ENCODE results near the gene SLC6A6. TPM values are rescaled to one million over a fixed set of nuclear protein-coding genes. Genes with fewer than 3 reads are reported as not detected.

Gene SLC6A6
- total and polyA plus RNA-seq, 2 experiments from 2014 or later, result 30.7 to 58.9 TPM

GRCh38 chr3:14468621-14468981, 66.2 kb downstream of the SLC6A6 start:
- TF ChIP-seq EZH2phosphoT487 (IDR thresholded peaks at IDR 0.05; ENCODE audit: low read depth, severe bottlenecking, unreplicated experiment), result no peak
- TF ChIP-seq CTCF (IDR thresholded peaks at IDR 0.05; ENCODE audit: poor library complexity), result no peak
- TF ChIP-seq EZH2 (IDR thresholded peaks at IDR 0.05; ENCODE audit: borderline replicate concordance), result no peak
- H3K36me3 ChIP-seq (replicated peaks; ENCODE audit: insufficient read depth, low read depth), result no peaks in the 10 kb centered on the region
- H3K27me3 ChIP-seq, result no peaks in the 10 kb centered on the region
- no peaks in the 10 kb centered on the region for H3K79me2 ChIP-seq
- H3K4me2 ChIP-seq, result no peak overlapping the region
- no peaks in the 10 kb centered on the region for H3K9me3 ChIP-seq (ENCODE audit: low read depth)
- no peak overlapping the region for H2AFZ ChIP-seq
- peaks cover 11% of the 10 kb centered on the region for H3K4me1 ChIP-seq (ENCODE audit: insufficient read depth)
- H4K20me1 ChIP-seq (ENCODE audit: insufficient read depth, poor library complexity, severe bottlenecking), result no peaks in the 10 kb centered on the region
- WGBS (ENCODE audit: low lambda C conversion rate, missing lambda C conversion rate), result 92% methylated on average over 13 of the region's 13 CpGs
- no peaks in the 10 kb centered on the region for H3K9me2 ChIP-seq (replicated peaks; ENCODE audit: insufficient read depth)
- no peak for DNase-seq (ENCODE audit: low spot score)
- H3K27ac ChIP-seq, result no peak overlapping the region
- H3K4me3 ChIP-seq, result no peak overlapping the region

- TF ChIP-seq EZH2 (IDR thresholded peaks at IDR 0.05; ENCODE audit: borderline replicate concordance), result no peak
- no peak for TF ChIP-seq CTCF (IDR thresholded peaks at IDR 0.05; ENCODE audit: poor library complexity)
- TF ChIP-seq EZH2phosphoT487 (IDR thresholded peaks at IDR 0.05; ENCODE audit: low read depth, severe bottlenecking, unreplicated experiment), result no peak
- H3K4me3 ChIP-seq, result no peak overlapping the region
- no peak for DNase-seq (ENCODE audit: low spot score)
- H3K36me3 ChIP-seq (replicated peaks; ENCODE audit: insufficient read depth, low read depth), result no peaks in the 10 kb centered on the region
- WGBS (ENCODE audit: low lambda C conversion rate, missing lambda C conversion rate), result 93% methylated on average over 12 of the region's 12 CpGs
- H3K4me1 ChIP-seq (ENCODE audit: insufficient read depth), result peaks cover 11% of the 10 kb centered on the region
- no peaks in the 10 kb centered on the region for H3K9me2 ChIP-seq (replicated peaks; ENCODE audit: insufficient read depth)
- H2AFZ ChIP-seq, result no peak overlapping the region
- H3K79me2 ChIP-seq, result no peaks in the 10 kb centered on the region
- no peaks in the 10 kb centered on the region for H4K20me1 ChIP-seq (ENCODE audit: insufficient read depth, poor library complexity, severe bottlenecking)
- no peaks in the 10 kb centered on the region for H3K9me3 ChIP-seq (ENCODE audit: low read depth)
- H3K27me3 ChIP-seq, result no peaks in the 10 kb centered on the region
- H3K4me2 ChIP-seq, result no peak overlapping the region
- H3K27ac ChIP-seq, result no peak overlapping the region
Observed at GRCh38 chr3:14470461-14470860, 68.1 kb downstream of the SLC6A6 start.

DNA sequence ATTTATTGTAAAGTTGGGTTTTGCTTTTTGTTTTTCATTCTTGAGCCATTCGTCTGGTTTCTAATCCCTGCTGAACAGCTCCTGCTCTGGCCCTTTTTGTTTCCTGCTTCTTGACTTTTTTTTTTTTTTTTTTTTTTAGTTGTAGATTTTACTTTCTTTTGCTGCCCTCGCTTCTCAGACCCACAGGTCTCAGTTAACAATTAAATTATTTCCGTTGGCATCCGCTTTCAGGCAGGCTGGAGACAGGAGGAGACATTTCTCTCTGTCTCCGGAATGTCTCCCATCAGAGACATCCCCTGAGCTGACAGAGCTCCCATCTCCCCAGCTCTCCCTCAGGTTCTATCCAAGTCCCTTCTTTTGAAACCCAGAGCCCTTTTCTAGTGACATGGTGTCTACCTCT, 68.6 kb downstream of the SLC6A6 start:
- Histone ChIP-seq H3K27me3 (no peaks in the 10 kb centered on the region), H3K4me3 (no peak overlapping the region), H3K4me2 (no peak overlapping the region), H3K9me2 (replicated peaks; ENCODE audit: insufficient read depth) (no peaks in the 10 kb centered on the region), H3K36me3 (replicated peaks; ENCODE audit: insufficient read depth, low read depth) (no peaks in the 10 kb centered on the region), H3K79me2 (no peaks in the 10 kb centered on the region), H3K9me3 (ENCODE audit: low read depth) (no peaks in the 10 kb centered on the region), H2AFZ (no peak overlapping the region), H3K27ac (no peak overlapping the region), H4K20me1 (ENCODE audit: insufficient read depth, poor library complexity, severe bottlenecking) (no peaks in the 10 kb centered on the region), H3K4me1 (ENCODE audit: insufficient read depth) (peaks cover 11% of the 10 kb centered on the region)
- DNase-seq (ENCODE audit: low spot score), result no peak
- 88% methylated on average over 5 of the region's 5 CpGs for WGBS (ENCODE audit: low lambda C conversion rate, missing lambda C conversion rate)
- TF ChIP-seq EZH2 (IDR thresholded peaks at IDR 0.05; ENCODE audit: borderline replicate concordance) (no peak), CTCF (IDR thresholded peaks at IDR 0.05; ENCODE audit: poor library complexity) (no peak), EZH2phosphoT487 (IDR thresholded peaks at IDR 0.05; ENCODE audit: low read depth, severe bottlenecking, unreplicated experiment) (no peak)

- no peaks in the 10 kb centered on the region for H4K20me1 ChIP-seq (ENCODE audit: insufficient read depth, poor library complexity, severe bottlenecking)
- H3K9me2 ChIP-seq (replicated peaks; ENCODE audit: insufficient read depth), result no peaks in the 10 kb centered on the region
- H3K4me3 ChIP-seq, result no peak overlapping the region
- no peak overlapping the region for H2AFZ ChIP-seq
- TF ChIP-seq CTCF (IDR thresholded peaks at IDR 0.05; ENCODE audit: poor library complexity) (no peak), EZH2 (IDR thresholded peaks at IDR 0.05; ENCODE audit: borderline replicate concordance) (no peak), EZH2phosphoT487 (IDR thresholded peaks at IDR 0.05; ENCODE audit: low read depth, severe bottlenecking, unreplicated experiment) (no peak)
- no peaks in the 10 kb centered on the region for H3K36me3 ChIP-seq (replicated peaks; ENCODE audit: insufficient read depth, low read depth)
- no peaks in the 10 kb centered on the region for H3K79me2 ChIP-seq
- H3K4me2 ChIP-seq, result no peak overlapping the region
- no peaks in the 10 kb centered on the region for H3K27me3 ChIP-seq
- peaks cover 11% of the 10 kb centered on the region for H3K4me1 ChIP-seq (ENCODE audit: insufficient read depth)
- no peaks in the 10 kb centered on the region for H3K9me3 ChIP-seq (ENCODE audit: low read depth)
- no peak overlapping the region for H3K27ac ChIP-seq
- DNase-seq (ENCODE audit: low spot score), result no peak
- 91% methylated on average over 10 of the region's 10 CpGs for WGBS (ENCODE audit: low lambda C conversion rate, missing lambda C conversion rate)
Observed at GRCh38 chr3:14471690-14472089, 69.3 kb downstream of the SLC6A6 start.

All from hepatocyte (in vitro differentiated cells).